ENCODE results near the gene TRIM29. TPM values are rescaled to one million over a fixed set of nuclear protein-coding genes. Genes with fewer than 3 reads are reported as not detected.

The TRIM29 gene
- total RNA-seq, 1 donor from 2014 or later = not detected

- DNase-seq (ENCODE audit: low read depth in 2 of 2) = no peak
Observed at GRCh38 chr11:120122924-120123683, 14.8 kb downstream of the TRIM29 start.

GRCh38 chr11:120121914-120122473, 15.9 kb downstream of the TRIM29 start:
- no peak for DNase-seq (ENCODE audit: low read depth in 2 of 2)

- no peak for DNase-seq (ENCODE audit: low read depth in 2 of 2)
Observed at GRCh38 chr11:120121336-120121735, 16.6 kb downstream of the TRIM29 start.

- DNase-seq (ENCODE audit: low read depth in 2 of 2) = no peak
Observed at GRCh38 chr11:120120805-120121335, 17.0 kb downstream of the TRIM29 start.

GRCh38 chr11:120119121-120119520, 18.8 kb downstream of the TRIM29 start:
- no peak for DNase-seq (ENCODE audit: low read depth in 2 of 2)

- DNase-seq (ENCODE audit: low read depth in 2 of 2) = no peak
Observed at GRCh38 chr11:120117991-120118390, 19.9 kb downstream of the TRIM29 start.

GRCh38 chr11:120116966-120117365, 20.9 kb downstream of the TRIM29 start:
- no peak for DNase-seq (ENCODE audit: low read depth in 2 of 2)

GRCh38 chr11:120115272-120116000, 22.5 kb downstream of the TRIM29 start:
- peak; percentile 10 to 12 for DNase-seq (ENCODE audit: low read depth in 2 of 2)

- no peak for DNase-seq (ENCODE audit: low read depth in 2 of 2)
Observed at GRCh38 chr11:120112174-120112796, 25.6 kb downstream of the TRIM29 start.

- DNase-seq (ENCODE audit: low read depth in 2 of 2) = no peak
Observed at GRCh38 chr11:120109531-120109930, 28.4 kb downstream of the TRIM29 start.

GRCh38 chr11:120108785-120109168, 29.1 kb downstream of the TRIM29 start:
- no peak for DNase-seq (ENCODE audit: low read depth in 2 of 2)

GRCh38 chr11:120108154-120108784, 29.6 kb downstream of the TRIM29 start:
- DNase-seq (ENCODE audit: low read depth in 2 of 2) = peak; percentile 47 to 65

GRCh38 chr11:120107692-120108091, 30.2 kb downstream of the TRIM29 start:
- DNase-seq (ENCODE audit: low read depth in 2 of 2) = no peak

GRCh38 chr11:120106354-120107150, 31.4 kb downstream of the TRIM29 start:
- DNase-seq (ENCODE audit: low read depth in 2 of 2) = no peak

- no peak for DNase-seq (ENCODE audit: low read depth in 2 of 2)
Observed at GRCh38 chr11:120105576-120105975, 32.3 kb downstream of the TRIM29 start.

- no peak for DNase-seq (ENCODE audit: low read depth in 2 of 2)
Observed at GRCh38 chr11:120104041-120104565, 33.8 kb downstream of the TRIM29 start.

GRCh38 chr11:120102864-120103122, 35.1 kb downstream of the TRIM29 start:
- DNase-seq (ENCODE audit: low read depth in 2 of 2) = no peak

GRCh38 chr11:120102050-120102863, 35.7 kb downstream of the TRIM29 start:
- no peak for DNase-seq (ENCODE audit: low read depth in 2 of 2)

GRCh38 chr11:120098503-120099020, 39.4 kb downstream of the TRIM29 start:
- no peak for DNase-seq (ENCODE audit: low read depth in 2 of 2)

Data from lung microvascular endothelial cell (primary cell).